Glutamatergic neuron (in vitro differentiated cells): Measurements from ENCODE around the gene ALG10. TPM values are rescaled to one million over a fixed set of nuclear protein-coding genes. Genes with fewer than 3 reads are reported as not detected.

Experiments used
- DNase-seq: peaks from one replicate; pipeline ENCODE4 v3.0.0; 2022
- H3K27ac Mint-ChIP-seq: one replicate; pipeline ENCODE4 v1.8.0; 2020; ENCODE audit warnings: mild to moderate bottlenecking, mixed read lengths, inconsistent platforms; ENCODE audit not compliant: unreplicated experiment
- H3K27me3 Mint-ChIP-seq: one replicate; pipeline ENCODE4 v1.8.0; 2020; ENCODE audit warnings: mild to moderate bottlenecking, moderate library complexity, mixed read lengths, inconsistent platforms; ENCODE audit not compliant: unreplicated experiment
- H3K36me3 Mint-ChIP-seq: one replicate; pipeline ENCODE4 v1.8.0; 2020; ENCODE audit warnings: mild to moderate bottlenecking, mixed read lengths, inconsistent platforms; ENCODE audit not compliant: unreplicated experiment
- H3K4me1 Mint-ChIP-seq: one replicate; pipeline ENCODE4 v1.8.0; 2020; ENCODE audit warnings: mild to moderate bottlenecking, low read depth, mixed read lengths, inconsistent platforms; ENCODE audit not compliant: unreplicated experiment
- H3K4me3 Mint-ChIP-seq: one replicate; pipeline ENCODE4 v1.8.0; 2020; ENCODE audit warnings: mild to moderate bottlenecking, mixed read lengths, inconsistent platforms; ENCODE audit not compliant: unreplicated experiment
- H3K9me3 Mint-ChIP-seq: one replicate; pipeline ENCODE4 v1.8.0; 2020; ENCODE audit warnings: mild to moderate bottlenecking, moderate library complexity, mixed read lengths, inconsistent platforms; ENCODE audit not compliant: unreplicated experiment
- CTCF ChIP-seq: fragments of 200-600 bp; sonication (generic); IDR thresholded peaks from one replicate; pipeline ENCODE4 v1.5.0; 2021; ENCODE audit not compliant: partially characterized antibody, unreplicated experiment
- total RNA-seq: library from RNA; stranded (reverse); fragmentation: NEBNext Ultra II Directional; extraction: Animal tissue kit (Norgen Biotek cat#: 25700); gene quantifications from one replicate; pipeline ENCODE4 v1.2.1, GENCODE V29; 2021; ENCODE audit not compliant: unreplicated experiment

The ALG10 gene
- total RNA-seq, 1 donor from 2014 or later = 16.8 TPM

- no peak for TF ChIP-seq CTCF
- H3K9me3 Mint-ChIP-seq = no peaks in the 10 kb centered on the region
Observed at GRCh38 chr12:34054938-34055337, 32.6 kb downstream of the ALG10 start.

More at GRCh38 chr12:34054938-34055337, 32.6 kb downstream of the ALG10 start:
- Mint-ChIP-seq H3K27ac (no peak overlapping the region), H3K27me3 (no peaks in the 10 kb centered on the region), H3K4me1 (no peaks in the 10 kb centered on the region), H3K4me3 (no peak overlapping the region), H3K36me3 (no peaks in the 10 kb centered on the region)
- no peak for DNase-seq
